Skeletal muscle tissue (tissue), 4 donors: ENCODE measurements around the gene TERB2. TPM values are rescaled to one million over a fixed set of nuclear protein-coding genes. Genes with fewer than 3 reads are reported as not detected.
"Not testable (repeated sequence)": the region's sequence is repeated elsewhere in the genome, so short reads cannot be mapped to it uniquely, and the experiment has no call there.

Experiments used
- H3K27ac ChIP-seq: one replicate; pipeline ENCODE4 v1.7.0; 2013; ENCODE audit warnings: mild to moderate bottlenecking, low read depth, low read length, inconsistent platforms
- H3K27me3 ChIP-seq, 3 donors: one replicate each; pipeline ENCODE4 v1.7.0; 2013; ENCODE audit warnings: low read length in 3 of 3; ENCODE audit not compliant: control insufficient read depth in 3 of 3, insufficient read depth in 3 of 3
- H3K36me3 ChIP-seq, 3 donors: one replicate each; pipeline ENCODE4 v1.7.0; 2013; ENCODE audit warnings: low read length in 3 of 3; ENCODE audit not compliant: control insufficient read depth in 3 of 3, insufficient read depth in 3 of 3
- H3K4me1 ChIP-seq, 3 donors: one replicate each; pipeline ENCODE4 v1.7.0; 2013; ENCODE audit warnings: low read length in 3 of 3, mild to moderate bottlenecking in 3 of 3; ENCODE audit not compliant: control insufficient read depth in 3 of 3, insufficient read depth in 3 of 3
- H3K4me3 ChIP-seq, 3 donors: one replicate each; pipeline ENCODE4 v1.7.0; 2013; ENCODE audit warnings: low read length in 3 of 3
- H3K9ac ChIP-seq, 3 donors: one replicate each; pipeline ENCODE4 v1.7.0; 2013; ENCODE audit warnings: low read length in 3 of 3, mild to moderate bottlenecking in 3 of 3, moderate library complexity in 2 of 3, low read depth in 1 of 3
- H3K9me3 ChIP-seq, 3 donors: one replicate each; pipeline ENCODE4 v1.7.0; 2013; ENCODE audit warnings: low read length in 3 of 3; ENCODE audit not compliant: control insufficient read depth in 3 of 3
- total RNA-seq: library from RNA; depleted of rRNA; stranded (reverse); fragments of >200 nt; gene quantifications from one replicate; pipeline ENCODE4 v1.2.3, GENCODE V29; 2014
- donor health status: Osteomylitis.

The TERB2 gene
- total RNA-seq, 1 donor from 2014 or later: not detected

DNA sequence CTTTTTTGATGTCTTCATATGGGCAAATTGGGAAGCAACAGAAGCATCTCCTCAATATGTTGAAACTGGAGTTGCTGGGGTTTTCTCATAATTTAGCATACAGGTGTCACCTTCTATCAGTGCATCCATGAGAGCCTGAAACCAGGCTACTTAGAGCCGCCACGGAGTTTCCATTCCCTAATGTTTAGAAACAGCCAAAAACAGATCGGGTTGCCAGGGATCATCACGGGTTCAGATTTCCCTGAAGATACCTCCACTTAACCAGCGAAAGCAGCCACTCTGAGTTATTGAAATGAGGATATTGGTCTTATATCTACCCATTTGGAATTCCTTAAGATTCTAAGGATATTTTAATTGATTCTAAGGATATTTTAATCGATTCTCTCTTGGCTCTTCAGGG lies 14.5 kb downstream of the TERB2 start:
- Histone ChIP-seq H3K36me3 (no peaks in the 10 kb centered on the region), H3K4me3 (no peak overlapping the region), H3K4me1 (no peaks in the 10 kb centered on the region), H3K9me3 (no peaks in the 10 kb centered on the region), H3K9ac (no peak overlapping the region), H3K27me3 (no peaks in the 10 kb centered on the region), H3K27ac (no peak overlapping the region)

DNA sequence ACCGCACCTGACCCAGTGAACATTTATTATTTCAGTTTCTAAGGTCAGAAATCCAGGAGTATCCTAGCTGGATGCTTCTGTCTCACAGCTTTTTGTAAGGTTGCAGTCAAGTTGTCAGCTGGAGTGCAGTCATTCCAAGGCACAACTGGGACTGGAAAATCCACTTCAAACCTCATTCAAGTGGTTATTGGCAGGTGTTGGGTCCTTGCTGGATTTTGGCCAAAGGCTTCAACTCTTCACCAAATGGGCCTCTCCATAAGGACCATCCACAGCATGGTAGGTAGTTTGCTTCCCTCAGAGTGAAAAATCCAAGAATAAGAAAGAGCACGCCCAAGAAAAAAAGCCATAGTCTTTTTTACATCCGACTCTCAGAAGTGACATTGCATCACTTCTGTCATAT lies 19.7 kb downstream of the TERB2 start:
- H3K27ac ChIP-seq, H3K4me3 ChIP-seq, H3K4me1 ChIP-seq, H3K9me3 ChIP-seq, H3K27me3 ChIP-seq, H3K36me3 ChIP-seq, H3K9ac ChIP-seq: not testable (repeated sequence)

DNA sequence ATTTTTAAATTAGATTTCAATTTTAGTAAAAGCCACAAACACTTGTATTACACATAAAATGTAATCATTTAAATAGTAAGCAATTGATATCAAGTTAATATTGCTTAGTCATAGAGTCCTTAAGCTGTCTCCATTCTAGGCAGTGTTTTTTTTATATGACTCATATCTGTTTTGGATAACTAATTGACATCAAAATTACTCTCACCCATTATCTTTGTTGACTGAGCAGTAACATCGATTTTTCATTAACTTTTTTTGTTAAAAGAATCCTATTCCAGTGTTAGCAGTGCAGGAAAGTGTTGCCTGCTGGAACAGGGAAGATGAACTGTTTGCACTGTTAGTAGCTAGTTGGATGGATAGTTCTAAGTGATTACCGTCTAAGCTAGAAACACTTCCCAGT lies 21.3 kb downstream of the TERB2 start:
- H3K27me3 ChIP-seq, H3K27ac ChIP-seq, H3K9me3 ChIP-seq, H3K4me1 ChIP-seq, H3K4me3 ChIP-seq, H3K36me3 ChIP-seq, H3K9ac ChIP-seq: not testable (repeated sequence)

DNA sequence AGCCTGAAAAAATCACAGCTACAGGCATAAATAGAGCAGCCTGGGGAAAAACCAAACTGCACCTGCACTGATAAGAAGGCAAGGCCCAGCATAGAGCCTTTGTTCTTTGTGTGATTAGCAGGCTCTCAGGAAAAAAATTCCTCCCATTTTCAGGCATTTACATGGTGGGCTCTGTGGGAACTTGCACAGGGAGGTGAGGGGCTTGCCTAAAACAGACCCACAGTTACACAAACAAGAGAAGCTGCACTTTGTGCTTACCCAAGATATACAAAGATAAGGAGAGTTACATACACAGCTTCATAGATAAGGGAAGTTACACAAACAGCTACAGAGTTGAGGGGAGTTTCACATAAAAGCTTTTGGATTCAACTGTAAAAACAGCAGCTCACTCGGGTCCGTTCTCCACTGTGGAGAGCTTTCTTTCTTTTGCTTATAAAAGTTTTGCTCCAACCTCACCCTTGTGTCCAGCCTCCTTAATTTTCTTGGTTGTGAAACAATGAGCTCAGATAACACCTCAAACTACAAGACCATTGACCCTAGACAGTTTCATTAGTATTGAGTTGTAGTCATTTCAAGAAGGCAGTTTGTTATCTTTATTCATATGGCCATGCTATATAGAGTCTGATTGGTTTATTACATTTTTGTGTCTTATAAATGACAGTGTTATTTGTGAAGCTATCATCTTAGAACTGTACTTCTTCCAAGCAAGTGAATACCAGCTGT lies 23.3 kb downstream of the TERB2 start:
- not testable (repeated sequence) for H3K36me3 ChIP-seq, H3K4me1 ChIP-seq, H3K27ac ChIP-seq, H3K9me3 ChIP-seq, H3K4me3 ChIP-seq, H3K9ac ChIP-seq, H3K27me3 ChIP-seq

DNA sequence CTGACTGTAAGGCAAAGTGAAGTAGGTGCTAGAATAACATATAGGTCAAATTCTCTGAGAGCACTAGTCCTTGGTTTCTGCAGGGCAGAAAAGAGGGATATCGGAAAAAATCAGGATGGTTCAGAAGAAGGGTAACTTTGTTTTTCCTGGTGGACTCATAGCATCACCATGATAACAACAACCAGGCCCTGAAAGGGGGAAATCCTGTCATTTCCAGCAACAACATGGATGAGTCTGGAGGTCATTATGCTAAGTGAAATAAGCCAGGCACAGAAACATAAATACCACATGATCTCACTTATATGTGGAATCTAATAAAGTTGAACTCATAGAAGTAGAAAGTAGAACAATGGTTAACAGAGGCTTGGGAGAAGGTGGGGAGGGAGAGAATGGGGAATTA lies 27.7 kb downstream of the TERB2 start:
- H3K27me3 ChIP-seq, H3K9me3 ChIP-seq, H3K27ac ChIP-seq, H3K9ac ChIP-seq, H3K4me3 ChIP-seq, H3K4me1 ChIP-seq, H3K36me3 ChIP-seq: not testable (repeated sequence)

DNA sequence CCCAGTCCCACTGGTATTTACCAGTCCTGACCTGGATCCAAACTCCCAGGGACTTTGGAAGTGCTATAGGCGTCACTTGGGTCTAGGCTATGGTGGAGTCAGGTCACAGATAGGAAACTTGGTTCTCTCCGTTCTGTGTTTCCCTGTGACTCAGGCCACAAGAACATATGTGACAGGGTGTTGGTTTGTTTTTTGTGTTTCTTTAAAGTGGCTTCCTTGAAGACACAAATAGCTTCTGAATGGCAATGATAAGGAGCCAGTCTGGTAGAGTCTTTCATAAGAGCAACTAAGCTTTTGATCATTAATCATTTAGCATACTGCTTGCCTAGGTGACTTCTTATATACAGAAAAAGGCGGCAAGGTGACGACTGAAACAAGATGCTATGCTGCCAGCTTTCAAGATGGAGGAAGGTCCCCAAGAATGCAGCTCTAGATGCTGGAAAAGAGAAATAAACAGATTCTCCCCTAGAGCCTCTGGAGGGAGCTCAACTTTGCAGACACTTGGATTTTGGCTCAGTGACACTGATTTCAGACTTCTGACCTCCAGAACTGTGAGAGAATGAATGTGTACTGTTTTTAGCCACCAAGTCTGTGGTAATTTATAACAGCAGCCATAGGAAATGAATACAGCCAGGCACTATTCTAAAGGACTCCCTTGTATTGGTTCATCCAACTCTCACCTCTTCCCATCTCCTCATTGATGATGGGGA lies 30.0 kb downstream of the TERB2 start:
- H3K4me1 ChIP-seq, H3K9ac ChIP-seq, H3K4me3 ChIP-seq, H3K36me3 ChIP-seq, H3K9me3 ChIP-seq, H3K27ac ChIP-seq, H3K27me3 ChIP-seq: not testable (repeated sequence)

DNA sequence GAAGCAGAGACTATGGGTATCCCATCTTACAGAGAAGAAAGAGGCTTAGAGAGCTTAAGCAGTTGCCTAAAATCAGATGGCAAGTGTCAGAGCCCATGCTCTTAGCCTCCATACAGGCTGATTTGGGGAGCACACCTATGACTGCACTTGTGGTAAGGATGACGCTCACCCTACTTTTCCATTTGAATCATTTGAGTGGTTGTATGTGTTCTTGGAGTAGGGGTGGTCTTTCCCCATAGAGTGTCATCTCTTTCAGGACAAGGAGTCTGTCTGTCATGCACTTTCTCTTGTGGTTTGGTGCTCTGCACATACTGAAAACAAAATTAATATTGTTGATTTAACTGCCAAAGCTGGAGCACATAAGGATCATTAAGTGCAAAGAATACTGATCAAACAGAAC lies 31.2 kb downstream of the TERB2 start:
- H3K9me3 ChIP-seq, H3K9ac ChIP-seq, H3K4me3 ChIP-seq, H3K4me1 ChIP-seq, H3K27me3 ChIP-seq, H3K36me3 ChIP-seq, H3K27ac ChIP-seq: not testable (repeated sequence)

DNA sequence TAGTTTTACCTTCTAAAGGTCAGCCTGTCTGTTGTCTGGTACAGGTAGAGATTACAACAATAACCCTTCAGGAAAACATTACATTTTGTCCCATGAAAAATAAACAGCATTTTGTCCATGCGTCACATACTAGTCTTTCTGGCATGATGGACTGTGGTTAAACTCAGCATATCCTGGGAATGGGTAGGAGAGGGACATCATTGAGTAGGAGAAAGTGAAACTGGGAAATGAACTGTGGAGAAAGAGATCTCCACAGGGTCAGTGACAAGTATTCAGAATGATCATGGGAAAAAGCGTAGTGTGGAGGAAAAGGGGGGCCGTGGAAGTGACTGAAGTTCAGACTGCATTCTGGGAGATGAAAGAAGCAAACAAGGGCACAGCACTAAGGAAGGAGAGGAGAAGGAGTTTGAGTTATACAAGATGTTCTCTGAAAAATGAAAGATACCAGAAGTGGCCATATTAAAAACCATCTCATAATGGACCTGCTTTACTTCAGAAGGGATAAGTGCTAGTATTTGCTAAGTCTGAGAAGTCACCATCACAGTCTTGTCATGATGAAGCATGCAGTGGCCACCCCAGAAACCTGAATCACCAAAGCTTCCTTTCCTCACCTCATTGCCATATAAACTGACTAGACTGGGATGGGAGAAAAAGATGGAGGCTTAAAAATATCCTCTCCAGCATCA lies 31.8 kb downstream of the TERB2 start:
- not testable (repeated sequence) for H3K4me3 ChIP-seq, H3K4me1 ChIP-seq, H3K9ac ChIP-seq, H3K27ac ChIP-seq, H3K27me3 ChIP-seq, H3K9me3 ChIP-seq, H3K36me3 ChIP-seq

DNA sequence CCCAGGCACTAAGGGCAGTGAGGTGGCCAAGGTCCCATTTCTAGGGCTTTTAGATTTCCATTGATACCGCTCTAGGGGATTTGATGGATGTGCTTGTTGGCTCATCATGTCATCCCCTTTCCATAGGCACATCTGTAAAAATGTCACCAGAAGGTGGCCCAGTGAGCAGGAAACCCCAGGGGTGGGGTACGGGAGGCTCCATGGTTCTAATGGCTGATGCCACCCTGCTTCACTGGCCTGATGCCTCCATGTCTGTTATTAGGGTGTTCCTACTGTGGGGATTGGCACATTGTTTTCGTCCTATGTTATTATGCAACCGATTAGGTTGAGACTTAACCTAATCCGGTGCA lies 32.4 kb downstream of the TERB2 start:
- not testable (repeated sequence) for H3K36me3 ChIP-seq, H3K4me1 ChIP-seq, H3K4me3 ChIP-seq, H3K27me3 ChIP-seq, H3K27ac ChIP-seq, H3K9ac ChIP-seq, H3K9me3 ChIP-seq

DNA sequence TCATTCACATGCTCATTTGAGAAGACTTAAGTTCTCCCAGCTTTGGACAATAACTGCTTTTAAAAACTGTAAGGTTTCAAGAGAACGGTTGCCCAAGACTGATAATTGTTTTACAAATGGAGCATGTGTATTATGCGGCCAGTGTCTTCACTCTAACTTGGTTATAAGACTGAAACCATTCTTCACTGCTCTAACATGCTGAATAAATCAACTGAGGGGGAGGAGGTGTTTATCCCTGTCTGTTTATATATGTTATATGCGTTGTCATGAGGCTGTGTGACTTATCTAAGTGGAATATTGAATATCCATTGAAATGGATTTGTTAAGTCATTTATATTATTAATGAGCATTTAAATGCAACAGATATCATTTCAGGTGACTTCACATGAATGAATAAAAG lies 41.1 kb downstream of the TERB2 start:
- H3K27ac ChIP-seq, H3K4me1 ChIP-seq, H3K4me3 ChIP-seq, H3K36me3 ChIP-seq, H3K27me3 ChIP-seq, H3K9me3 ChIP-seq, H3K9ac ChIP-seq: not testable (repeated sequence)
